Measurements from ENCODE around the gene RUNX3.

Gene RUNX3

GRCh38 chr1:24928689-24929397 is 1.2 kb downstream of the RUNX3 start:
- peak; percentile 59 for DNase-seq

GRCh38 chr1:24927988-24928688 is 1.9 kb downstream of the RUNX3 start:
- DNase-seq, result no peak

- DNase-seq, result no peak
Measured at GRCh38 chr1:24927473-24927872, 2.6 kb downstream of the RUNX3 start.

GRCh38 chr1:24926563-24927249 is 3.4 kb downstream of the RUNX3 start:
- DNase-seq, result no peak

- DNase-seq, result no peak
Measured at GRCh38 chr1:24925963-24926362, 4.1 kb downstream of the RUNX3 start.

- peak; percentile 83 for DNase-seq
Measured at GRCh38 chr1:24925082-24925779, 4.8 kb downstream of the RUNX3 start.

GRCh38 chr1:24923485-24924113 is 6.5 kb downstream of the RUNX3 start:
- DNase-seq, result no peak

- DNase-seq, result no peak
Measured at GRCh38 chr1:24921938-24922662, 8.0 kb downstream of the RUNX3 start.

- DNase-seq, result no peak
Measured at GRCh38 chr1:24921412-24921811, 8.7 kb downstream of the RUNX3 start.

- DNase-seq, result no peak
Measured at GRCh38 chr1:24920533-24920925, 9.5 kb downstream of the RUNX3 start.

- no peak for DNase-seq
Measured at GRCh38 chr1:24919791-24920532, 10.1 kb downstream of the RUNX3 start.

- DNase-seq, result no peak
Measured at GRCh38 chr1:24918995-24919605, 11.0 kb downstream of the RUNX3 start.

- DNase-seq, result no peak
Measured at GRCh38 chr1:24918370-24918769, 11.7 kb downstream of the RUNX3 start.

- DNase-seq, result no peak
Measured at GRCh38 chr1:24917327-24918074, 12.6 kb downstream of the RUNX3 start.

GRCh38 chr1:24915816-24916602 is 14.1 kb downstream of the RUNX3 start:
- no peak for DNase-seq

- no peak for DNase-seq
Measured at GRCh38 chr1:24914226-24915069, 15.6 kb downstream of the RUNX3 start.

GRCh38 chr1:24913616-24914225 is 16.4 kb downstream of the RUNX3 start:
- DNase-seq, result no peak

GRCh38 chr1:24913274-24913604 is 16.8 kb downstream of the RUNX3 start:
- DNase-seq, result no peak
